ENCODE data around the gene TRIM29. TPM values are rescaled to one million over a fixed set of nuclear protein-coding genes. Genes with fewer than 3 reads are reported as not detected.

Gene TRIM29
- total and polyA plus RNA-seq, 2 of the 4 experiments (the other 2 are of a cell fraction) = not detected

DNA sequence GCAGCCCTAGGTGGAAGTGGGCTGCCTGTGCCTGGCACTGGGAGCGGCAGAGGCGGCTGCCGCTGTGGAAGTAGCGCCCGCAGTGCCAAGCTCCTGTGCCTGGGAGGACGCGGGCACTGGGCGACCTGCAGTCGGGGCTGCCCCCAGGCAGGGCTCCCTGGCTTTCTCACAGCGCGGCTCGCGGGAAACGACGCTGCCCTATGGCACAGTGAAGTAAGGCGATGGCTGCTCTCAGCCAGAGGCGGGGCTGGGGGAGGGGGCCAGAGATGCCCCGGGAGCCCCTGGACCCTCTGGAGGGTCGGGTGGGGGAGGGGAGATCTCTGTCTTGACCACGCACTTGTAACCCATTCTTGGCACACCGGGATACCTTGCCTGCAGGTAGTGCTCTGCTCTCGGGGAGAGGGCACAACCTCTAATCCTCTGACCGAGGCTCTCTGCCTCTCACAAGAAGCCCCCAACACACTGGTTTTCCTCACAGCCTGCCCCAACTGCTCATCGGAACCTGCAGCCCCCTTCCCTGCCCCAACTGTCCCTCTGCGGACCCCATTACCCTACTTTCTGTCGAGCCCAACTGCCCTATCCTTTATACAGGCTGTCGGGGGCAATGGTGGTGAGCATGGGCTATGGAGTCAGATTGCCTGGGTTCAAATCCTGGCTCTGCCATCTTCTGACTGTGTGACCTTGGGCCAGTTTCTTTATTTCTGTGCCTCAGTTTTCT lies 32.2 kb upstream of the TRIM29 start:
- TF ChIP-seq RCOR1 (IDR thresholded peaks at IDR 0.05; ENCODE audit: insufficient replicate concordance, low read length) (no peak), BHLHE40 (IDR thresholded peaks at IDR 0.05; ENCODE audit: low read depth, low read length) (no peak), MAFK (IDR thresholded peaks at IDR 0.05; ENCODE audit: low read depth, low read length) (no peak), CTCF (conservative IDR thresholded peaks at IDR 0.05; ENCODE audit: low read depth, low read length) (no peak), RAD21 (IDR thresholded peaks at IDR 0.05; ENCODE audit: low read length) (no peak), NFE2L2 (IDR thresholded peaks at IDR 0.05; ENCODE audit: low read depth, low read length) (no peak), MXI1 (IDR thresholded peaks at IDR 0.05; ENCODE audit: borderline replicate concordance, low read depth, low read length) (no peak), MAZ (IDR thresholded peaks at IDR 0.05; ENCODE audit: borderline replicate concordance, low read depth, low read length) (no peak), FOS (IDR thresholded peaks at IDR 0.05; ENCODE audit: low read depth, low read length) (no peak), POLR2A (IDR thresholded peaks at IDR 0.05; ENCODE audit: low read depth, low read length) (no peak), SMC3 (IDR thresholded peaks at IDR 0.05; ENCODE audit: low read depth, low read length) (no peak), CHD1 (IDR thresholded peaks at IDR 0.05; ENCODE audit: low read depth, low read length) (no peak), RFX5 (IDR thresholded peaks at IDR 0.05; ENCODE audit: low read depth, low read length) (no peak)
- TF ChIP-seq, protein P1, sequence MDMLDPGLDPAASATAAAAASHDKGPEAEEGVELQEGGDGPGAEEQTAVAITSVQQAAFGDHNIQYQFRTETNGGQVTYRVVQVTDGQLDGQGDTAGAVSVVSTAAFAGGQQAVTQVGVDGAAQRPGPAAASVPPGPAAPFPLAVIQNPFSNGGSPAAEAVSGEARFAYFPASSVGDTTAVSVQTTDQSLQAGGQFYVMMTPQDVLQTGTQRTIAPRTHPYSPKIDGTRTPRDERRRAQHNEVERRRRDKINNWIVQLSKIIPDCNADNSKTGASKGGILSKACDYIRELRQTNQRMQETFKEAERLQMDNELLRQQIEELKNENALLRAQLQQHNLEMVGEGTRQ (IDR thresholded peaks at IDR 0.05; ENCODE audit: low read depth, low read length) = no peak
- CTCF ChIA-PET = interaction anchor here (1.0 to 1.2 kb wide), 3 partner anchors 127 to 131 kb away, joined by 3 to 6 read pairs (median 5); no protein-coding TSS in a partner anchor
- WGBS, 2 experiments (ENCODE audit: extremely low coverage in 2 of 2, insufficient read length in 1 of 2) = 66% methylated on average over 15 of the region's 27 CpGs; no CpG with 5 or more reads in 1 of the 2 experiments

More for the DNA sequence above, 32.2 kb upstream of the TRIM29 start:
- Histone ChIP-seq H3K56ac (ENCODE audit: extremely low read depth, insufficient read depth, low read length) (no peak overlapping the region), H2BK5ac (ENCODE audit: low read depth, low read length, poor library complexity, severe bottlenecking) (no peak overlapping the region), H3K4me2 (ENCODE audit: low read depth, low read length) (no peak overlapping the region), H3K27me3 (ENCODE audit: control insufficient read depth, insufficient read depth, low read length) (peaks cover 54% of the 10 kb centered on the region), H2AK9ac (replicated peaks; ENCODE audit: low read depth, low read length, poor library complexity) (no peak overlapping the region), H3K18ac (ENCODE audit: low read depth, low read length) (no peak overlapping the region), H3K4me3 (ENCODE audit: insufficient read depth, low read depth, low read length) (no peak overlapping the region), H3K4me1 (ENCODE audit: control insufficient read depth, insufficient read depth, low read length) (no peaks in the 10 kb centered on the region; the same call in 1 of the 2 replicates), H3K9ac (ENCODE audit: low read depth, low read length) (no peak overlapping the region), H2AFZ (replicated peaks; ENCODE audit: low read length, poor library complexity) (peak overlapping the region; percentile 96), H2BK15ac (ENCODE audit: low read depth, low read length) (no peak overlapping the region), H4K91ac (ENCODE audit: insufficient read depth, low read depth, low read length) (no peak overlapping the region), H3K23ac (ENCODE audit: low read depth, low read length) (no peak overlapping the region), H2BK20ac (ENCODE audit: low read depth, low read length) (no peak overlapping the region), H3K9me3 (ENCODE audit: control insufficient read depth, insufficient read depth, low read length) (no peaks in the 10 kb centered on the region), H3K36me3 (ENCODE audit: control insufficient read depth, insufficient read depth, low read length) (no peaks in the 10 kb centered on the region), H2BK120ac (ENCODE audit: low read depth, low read length) (no peak overlapping the region), H3K4ac (ENCODE audit: low read depth, low read length) (no peak overlapping the region), H3K27ac (ENCODE audit: insufficient read depth, low read length) (no peak overlapping the region), H4K8ac (ENCODE audit: low read depth in 2 of 2, low read length in 2 of 2) (no peak overlapping the region), H3K79me1 (ENCODE audit: low read depth in 1 of 2, low read length in 2 of 2) (no peaks in the 10 kb centered on the region), H4K5ac (ENCODE audit: low read depth, low read length) (no peak overlapping the region), H2AK5ac (ENCODE audit: low read depth, low read length) (no peak overlapping the region), H4K20me1 (ENCODE audit: insufficient read depth, low read length) (no peaks in the 10 kb centered on the region), H3K9me1 (ENCODE audit: insufficient read depth, low read length) (0 out of 2 replicates have a peak, but pooled peaks cover 3% of the 10 kb centered on the region), H3K14ac (replicated peaks; ENCODE audit: low read depth, low read length) (no peak overlapping the region)
- no peak for ATAC-seq (ENCODE audit: low read depth)
- dilution Hi-C loops (cut with HindIII; ENCODE audit: low sequenced_read_pairs, unreplicated experiment) (no loop called here), intact Hi-C loops (cut with micrococcal nuclease) (loop anchor here (1.0 to 5.0 kb wide), 3 partner anchors 42 to 689 kb away; partner anchors contain the start of gene OAF), in situ Hi-C loops (cut with MboI; ENCODE audit: low sequenced_read_pairs) (loop anchor here (5.0 kb wide), 2 partner anchors 57 to 132 kb away; no protein-coding TSS in a partner anchor)
- BruUV-seq (replicated peaks) = no TSS peak
- POLR2A ChIA-PET (ENCODE audit: unreplicated experiment) = no interaction called here
- no peak for DNase-seq

Data from IMR-90 (cell line).